HCT116 (cell line): ENCODE measurements around the gene C4orf36. TPM values are rescaled to one million over a fixed set of nuclear protein-coding genes. Genes with fewer than 3 reads are reported as not detected.

Experiments
- ATAC-seq: fragments of 200-7000 bp; cut with Tn5 transposase; 2 replicates; pipeline ENCODE4 v1.9.1; 2020; ENCODE audit warnings: mild to moderate bottlenecking, moderate library complexity
- BruUV-seq: library from RNA; stranded (reverse); fragments of 400-500 nt; replicated peaks from 2 replicates; lab custom pipeline; 2021; lab: Mats Ljungman, UMichigan
- CTCF ChIA-PET: fragments of 300-600 bp; sonication (Branson Sonifier 250); formaldehyde crosslinking; loops from one replicate; lab custom pipeline; 2021; ENCODE audit warnings: antibody characterized with exemption; lab: Charles Lee
- POLR2A ChIA-PET: fragments of 300-600, 350-600 bp; sonication (Branson Sonifier 250); formaldehyde crosslinking; loops from one replicate; lab custom pipeline; 2021; ENCODE audit warnings: antibody characterized with exemption; lab: Charles Lee
- RAD21 ChIA-PET, 2 experiments: fragments of 300-600 bp; sonication (Branson Sonifier 250); formaldehyde crosslinking; loops; one replicate each; lab custom pipeline; 2023; ENCODE audit warnings: low total read pairs in 2 of 2; ENCODE audit not compliant: uncharacterized antibody in 2 of 2, unreplicated experiment in 2 of 2, low non-redundant PET in 1 of 2; lab: Charles Lee
- DNase-seq: peaks from one replicate; pipeline ENCODE4 v3.0.0-alpha.2; 2010; ENCODE audit warnings: low read depth, low spot score
- H2AFZ ChIP-seq: fragments of 200-600 bp; shearing (Covaris generic), sonication (generic); 2 replicates; pipeline ENCODE4 v1.6.1; 2017; ENCODE audit warnings: low read depth, mixed run types, mixed read lengths, antibody characterized with exemption, low read length; ENCODE audit not compliant: poor library complexity, severe bottlenecking
- H3K27ac ChIP-seq: 2 replicates; pipeline ENCODE4 v1.5.1; 2012; ENCODE audit warnings: low read depth, low read length
- H3K27me3 ChIP-seq: fragments of 200-600 bp; sonication (generic); 2 replicates; pipeline ENCODE4 v1.6.1; 2016; ENCODE audit warnings: mixed run types, low read length, mixed read lengths; ENCODE audit not compliant: insufficient read depth
- H3K36me3 ChIP-seq, 2 experiments: fragments of 200-500 bp in 1 of 2; fragments of 200-600 bp in 1 of 2; sonication (Bioruptor generic) in 1 of 2; sonication (generic) in 1 of 2; 2 replicates each; pipeline versions ENCODE4 v1.5.1 to v1.6.1; 2014 to 2016; ENCODE audit warnings: low read length in 2 of 2, inconsistent platforms in 1 of 2, mixed read lengths in 1 of 2, mixed run types in 1 of 2; ENCODE audit not compliant: insufficient read depth in 2 of 2, control insufficient read depth in 1 of 2
- H3K4me1 ChIP-seq, 2 experiments: fragments of 200-600 bp in 1 of 2; sonication (generic) in 1 of 2; 2 replicates each; pipeline versions ENCODE4 v1.5.1 to v1.6.1; 2012 to 2017; ENCODE audit warnings: low read length in 2 of 2, inconsistent platforms in 1 of 2, mild to moderate bottlenecking in 1 of 2, mixed read lengths in 1 of 2, mixed run types in 1 of 2, moderate library complexity in 1 of 2; ENCODE audit not compliant: insufficient read depth in 2 of 2, control insufficient read depth in 1 of 2
- H3K4me2 ChIP-seq: fragments of 200-600 bp; sonication (generic); 2 replicates; pipeline ENCODE4 v1.6.1; 2017; ENCODE audit warnings: mixed run types, low read length, mixed read lengths
- H3K4me3 ChIP-seq, 2 experiments: fragments of 200-600 bp in 1 of 2; sonication (generic) in 1 of 2; replicated peaks in 1 of 2; 2 replicates each; pipeline ENCODE4 v1.5.1; 2011 to 2016; ENCODE audit warnings: low read length in 2 of 2, control low read depth in 1 of 2, low read depth in 1 of 2, mild to moderate bottlenecking in 1 of 2, mixed read lengths in 1 of 2, mixed run types in 1 of 2
- H3K79me2 ChIP-seq: fragments of 200-600 bp; sonication (generic); 2 replicates; pipeline ENCODE4 v1.6.1; 2017; ENCODE audit warnings: mild to moderate bottlenecking, mixed run types, low read length, moderate library complexity, mixed read lengths; ENCODE audit not compliant: insufficient read depth
- H3K9ac ChIP-seq: fragments of 200-600 bp; sonication (generic); 2 replicates; pipeline ENCODE4 v1.6.1; 2016; ENCODE audit warnings: low read length, mixed read lengths
- H3K9me2 ChIP-seq: fragments of 200-600 bp; sonication (generic), shearing (Covaris generic); 2 replicates; pipeline ENCODE4 v1.6.1; 2017; ENCODE audit warnings: mixed run types, mild to moderate bottlenecking, moderate library complexity; ENCODE audit not compliant: insufficient read depth
- H3K9me3 ChIP-seq, 2 experiments: fragments of 200-500 bp in 1 of 2; fragments of 200-600 bp in 1 of 2; sonication (Bioruptor generic) in 1 of 2; sonication (generic) in 1 of 2; 2 replicates each; pipeline ENCODE4 v1.6.1; 2014 to 2017; ENCODE audit warnings: low read length in 2 of 2, mixed read lengths in 2 of 2, inconsistent platforms in 1 of 2, low read depth in 1 of 2, mild to moderate bottlenecking in 1 of 2, mixed run types in 1 of 2, moderate library complexity in 1 of 2; ENCODE audit not compliant: control insufficient read depth in 1 of 2, insufficient read depth in 1 of 2
- H4K20me1 ChIP-seq: fragments of 200-600 bp; sonication (generic), shearing (Covaris generic); 2 replicates; pipeline ENCODE4 v1.6.1; 2017; ENCODE audit warnings: mixed run types, mild to moderate bottlenecking, moderate library complexity; ENCODE audit not compliant: insufficient read depth
- ATF3 ChIP-seq: IDR thresholded peaks from 2 replicates; pipeline ENCODE4 v1.6.1; 2012
- CBX3 ChIP-seq: IDR thresholded peaks from 2 replicates; pipeline ENCODE4 v1.6.1; 2012; ENCODE audit warnings: low read depth
- CEBPB ChIP-seq: IDR thresholded peaks from 2 replicates; pipeline ENCODE4 v1.6.1; 2012; ENCODE audit warnings: low read depth
- EGR1 ChIP-seq: IDR thresholded peaks from 2 replicates; pipeline ENCODE4 v1.6.1; 2012; ENCODE audit warnings: low read depth
- EZH2 ChIP-seq: fragments of 200-600 bp; sonication (generic); IDR thresholded peaks from 2 replicates; pipeline ENCODE4 v1.6.1; 2017; ENCODE audit warnings: antibody characterized with exemption, mixed run types
- POLR2A ChIP-seq: IDR thresholded peaks from 2 replicates; pipeline ENCODE4 v1.7.0; 2011; ENCODE audit warnings: borderline replicate concordance; ENCODE audit not compliant: insufficient read depth, insufficient read length; ENCODE audit errors: extremely low read depth
- POLR2AphosphoS5 ChIP-seq: IDR thresholded peaks from 2 replicates; pipeline ENCODE4 v1.6.1; 2011; ENCODE audit warnings: mild to moderate bottlenecking, low read depth, low read length, moderate library complexity
- SP1 ChIP-seq: IDR thresholded peaks from 2 replicates; pipeline ENCODE4 v1.6.1; 2012; ENCODE audit warnings: low read depth
- SRF ChIP-seq: IDR thresholded peaks from 2 replicates; pipeline ENCODE4 v1.6.1; 2012; ENCODE audit warnings: low read depth
- TCF7L2 ChIP-seq: IDR thresholded peaks from 2 replicates; pipeline ENCODE4 v1.7.0; 2011; ENCODE audit warnings: borderline replicate concordance, inconsistent platforms; ENCODE audit not compliant: insufficient read depth, insufficient read length; ENCODE audit errors: extremely low read depth
- YY1 ChIP-seq: IDR thresholded peaks from 2 replicates; pipeline ENCODE4 v1.6.1; 2011; ENCODE audit warnings: low read length, low read depth, moderate library complexity, mild to moderate bottlenecking; ENCODE audit not compliant: insufficient replicate concordance; ENCODE audit errors: extremely low read depth
- ZBTB33 ChIP-seq: IDR thresholded peaks from 2 replicates; pipeline ENCODE4 v1.6.1; 2011; ENCODE audit warnings: mild to moderate bottlenecking, low read length, moderate library complexity; ENCODE audit not compliant: insufficient replicate concordance; ENCODE audit errors: extremely low read depth
- ZNF274 ChIP-seq: fragments of 200-500 bp; sonication (Bioruptor generic); IDR thresholded peaks from 2 replicates; pipeline ENCODE4 v1.6.1; 2014; ENCODE audit warnings: mild to moderate bottlenecking, low read depth, low read length, inconsistent platforms
- intact Hi-C: fragments of 100-400 bp; cut with micrococcal nuclease; formaldehyde crosslinking; loops from 2 replicates; pipeline ENCODE4 v1.10.0; 2022
- total RNA-seq: library from RNA; stranded (reverse); gene quantifications from one replicate; pipeline ENCODE4 v1.2.1, GENCODE V29; 2021; ENCODE audit not compliant: unreplicated experiment
- TF ChIP-seq, protein P1 (sequence below): IDR thresholded peaks from 2 replicates; pipeline ENCODE4 v1.6.1; 2012; ENCODE audit warnings: low read depth
- TF ChIP-seq, protein P2 (sequence below): IDR thresholded peaks from 2 replicates; pipeline ENCODE4 v1.6.1; 2012
- TF ChIP-seq, protein P3 (sequence below), 3 experiments: fragments of 200-600 bp in 1 of 3; sonication (generic) in 1 of 3; IDR thresholded peaks in 2 of 3; conservative IDR thresholded peaks in 1 of 3; 2 replicates each; pipeline ENCODE4 v1.5.1; 2012 to 2017; ENCODE audit warnings: low read depth in 2 of 3, low read length in 2 of 3, antibody characterized with exemption in 1 of 3, borderline replicate concordance in 1 of 3, control low read depth in 1 of 3, mild to moderate bottlenecking in 1 of 3, mixed read lengths in 1 of 3, mixed run types in 1 of 3, moderate library complexity in 1 of 3; ENCODE audit not compliant: insufficient read depth in 1 of 3

The C4orf36 gene
- total RNA-seq, 1 experiment from 2014 or later, result 1.8 TPM

- no peak overlapping the region for H2AFZ ChIP-seq
- ChIA-PET POLR2A (no interaction called here), CTCF (no interaction called here), RAD21 (no interaction called here)
- DNase-seq (no peak), ATAC-seq (no peak)
- no peaks in the 10 kb centered on the region for H3K27me3 ChIP-seq
- no peak overlapping the region for H3K9ac ChIP-seq
- H3K4me2 ChIP-seq, result no peak overlapping the region
- H3K79me2 ChIP-seq, result no peaks in the 10 kb centered on the region
- no peak overlapping the region for H3K4me3 ChIP-seq
- H3K4me1 ChIP-seq, result no peaks in the 10 kb centered on the region
- H3K9me3 ChIP-seq, result peaks cover 0 to 16% of the 10 kb centered on the region in 2 experiments; a peak in 1 of 4 replicates
- TF ChIP-seq, protein P1, sequence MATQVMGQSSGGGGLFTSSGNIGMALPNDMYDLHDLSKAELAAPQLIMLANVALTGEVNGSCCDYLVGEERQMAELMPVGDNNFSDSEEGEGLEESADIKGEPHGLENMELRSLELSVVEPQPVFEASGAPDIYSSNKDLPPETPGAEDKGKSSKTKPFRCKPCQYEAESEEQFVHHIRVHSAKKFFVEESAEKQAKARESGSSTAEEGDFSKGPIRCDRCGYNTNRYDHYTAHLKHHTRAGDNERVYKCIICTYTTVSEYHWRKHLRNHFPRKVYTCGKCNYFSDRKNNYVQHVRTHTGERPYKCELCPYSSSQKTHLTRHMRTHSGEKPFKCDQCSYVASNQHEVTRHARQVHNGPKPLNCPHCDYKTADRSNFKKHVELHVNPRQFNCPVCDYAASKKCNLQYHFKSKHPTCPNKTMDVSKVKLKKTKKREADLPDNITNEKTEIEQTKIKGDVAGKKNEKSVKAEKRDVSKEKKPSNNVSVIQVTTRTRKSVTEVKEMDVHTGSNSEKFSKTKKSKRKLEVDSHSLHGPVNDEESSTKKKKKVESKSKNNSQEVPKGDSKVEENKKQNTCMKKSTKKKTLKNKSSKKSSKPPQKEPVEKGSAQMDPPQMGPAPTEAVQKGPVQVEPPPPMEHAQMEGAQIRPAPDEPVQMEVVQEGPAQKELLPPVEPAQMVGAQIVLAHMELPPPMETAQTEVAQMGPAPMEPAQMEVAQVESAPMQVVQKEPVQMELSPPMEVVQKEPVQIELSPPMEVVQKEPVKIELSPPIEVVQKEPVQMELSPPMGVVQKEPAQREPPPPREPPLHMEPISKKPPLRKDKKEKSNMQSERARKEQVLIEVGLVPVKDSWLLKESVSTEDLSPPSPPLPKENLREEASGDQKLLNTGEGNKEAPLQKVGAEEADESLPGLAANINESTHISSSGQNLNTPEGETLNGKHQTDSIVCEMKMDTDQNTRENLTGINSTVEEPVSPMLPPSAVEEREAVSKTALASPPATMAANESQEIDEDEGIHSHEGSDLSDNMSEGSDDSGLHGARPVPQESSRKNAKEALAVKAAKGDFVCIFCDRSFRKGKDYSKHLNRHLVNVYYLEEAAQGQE, result no peak
- no peak for TF ChIP-seq EGR1
- TF ChIP-seq SP1, result no peak
- TF ChIP-seq ATF3, result no peak
- no peak for TF ChIP-seq POLR2AphosphoS5
- TF ChIP-seq CBX3, result no peak
- TF ChIP-seq EZH2, result no peak
- no peak for TF ChIP-seq POLR2A
- no peak for TF ChIP-seq TCF7L2
- no peak for TF ChIP-seq ZBTB33
- TF ChIP-seq, protein P2, sequence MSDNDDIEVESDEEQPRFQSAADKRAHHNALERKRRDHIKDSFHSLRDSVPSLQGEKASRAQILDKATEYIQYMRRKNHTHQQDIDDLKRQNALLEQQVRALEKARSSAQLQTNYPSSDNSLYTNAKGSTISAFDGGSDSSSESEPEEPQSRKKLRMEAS, result no peak
- TF ChIP-seq CEBPB, result no peak
- TF ChIP-seq, protein P3, sequence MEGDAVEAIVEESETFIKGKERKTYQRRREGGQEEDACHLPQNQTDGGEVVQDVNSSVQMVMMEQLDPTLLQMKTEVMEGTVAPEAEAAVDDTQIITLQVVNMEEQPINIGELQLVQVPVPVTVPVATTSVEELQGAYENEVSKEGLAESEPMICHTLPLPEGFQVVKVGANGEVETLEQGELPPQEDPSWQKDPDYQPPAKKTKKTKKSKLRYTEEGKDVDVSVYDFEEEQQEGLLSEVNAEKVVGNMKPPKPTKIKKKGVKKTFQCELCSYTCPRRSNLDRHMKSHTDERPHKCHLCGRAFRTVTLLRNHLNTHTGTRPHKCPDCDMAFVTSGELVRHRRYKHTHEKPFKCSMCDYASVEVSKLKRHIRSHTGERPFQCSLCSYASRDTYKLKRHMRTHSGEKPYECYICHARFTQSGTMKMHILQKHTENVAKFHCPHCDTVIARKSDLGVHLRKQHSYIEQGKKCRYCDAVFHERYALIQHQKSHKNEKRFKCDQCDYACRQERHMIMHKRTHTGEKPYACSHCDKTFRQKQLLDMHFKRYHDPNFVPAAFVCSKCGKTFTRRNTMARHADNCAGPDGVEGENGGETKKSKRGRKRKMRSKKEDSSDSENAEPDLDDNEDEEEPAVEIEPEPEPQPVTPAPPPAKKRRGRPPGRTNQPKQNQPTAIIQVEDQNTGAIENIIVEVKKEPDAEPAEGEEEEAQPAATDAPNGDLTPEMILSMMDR (IDR thresholded peaks at IDR 0.05 in 2 of 3, conservative IDR thresholded peaks at IDR 0.05 in 1 of 3; ENCODE audit: borderline replicate concordance in 1 of 3, insufficient read depth in 1 of 3, low read depth in 2 of 3, low read length in 2 of 3), result no peak
- no peak for TF ChIP-seq YY1
- TF ChIP-seq ZNF274, result no peak
- no peak for TF ChIP-seq SRF
- intact Hi-C loops, result no loop called here
- no peak overlapping the region for H3K27ac ChIP-seq
- no peaks in the 10 kb centered on the region for H4K20me1 ChIP-seq
- H3K9me2 ChIP-seq, result no peaks in the 10 kb centered on the region
- BruUV-seq, result no TSS peak
- H3K36me3 ChIP-seq, result no peaks in the 10 kb centered on the region
These were observed 15.1 kb downstream of the C4orf36 start for GRCh38 chr4:86876894-86877685.
